ENCODE data around the gene EEF2K.
"Not testable (repeated sequence)": the region's sequence is repeated elsewhere in the genome, so short reads cannot be mapped to it uniquely, and the experiment has no call there.

The EEF2K gene

DNA sequence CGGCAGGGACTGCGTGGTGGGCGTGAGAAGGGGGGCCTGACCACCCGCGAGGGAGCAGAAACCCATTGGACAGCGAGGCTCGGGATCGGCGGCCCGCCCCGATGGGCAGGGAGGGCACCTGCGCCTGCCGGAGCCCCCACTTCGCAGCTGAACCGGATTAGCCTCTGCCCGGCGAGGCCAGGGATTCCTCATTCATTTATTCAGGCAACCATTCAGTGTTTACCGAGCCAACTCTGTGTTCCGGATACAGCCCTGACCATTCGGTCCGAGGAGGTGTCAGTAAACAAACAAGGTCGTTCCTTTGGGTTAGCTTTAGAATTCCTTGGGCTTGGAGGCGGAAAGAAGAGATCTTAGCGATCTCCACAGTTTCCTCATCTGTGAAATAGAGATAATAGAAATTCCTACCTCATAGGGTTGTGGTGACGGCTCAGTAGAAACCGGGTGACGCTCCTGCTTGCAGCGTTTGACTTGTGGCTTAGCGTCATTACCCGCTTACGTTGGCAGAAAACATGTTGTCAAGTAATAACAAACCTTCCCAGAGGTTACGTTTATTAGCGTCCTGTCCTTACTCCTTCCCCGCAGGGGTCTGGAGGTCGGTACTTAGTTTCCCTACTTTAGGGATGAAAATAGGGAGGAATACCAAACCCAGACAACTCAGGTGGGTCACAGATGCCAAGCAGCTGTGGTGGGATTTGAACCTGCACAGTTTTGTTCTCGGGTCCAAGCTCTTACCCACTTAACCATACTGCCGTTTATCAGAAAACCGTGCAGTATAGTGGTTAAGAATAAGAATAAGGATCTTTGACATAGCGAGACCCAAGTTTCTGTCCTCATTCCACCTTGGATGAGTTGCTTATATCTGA lies 92.0 kb downstream of the EEF2K start:
- peak; percentile 78 to 93 for DNase-seq

DNA sequence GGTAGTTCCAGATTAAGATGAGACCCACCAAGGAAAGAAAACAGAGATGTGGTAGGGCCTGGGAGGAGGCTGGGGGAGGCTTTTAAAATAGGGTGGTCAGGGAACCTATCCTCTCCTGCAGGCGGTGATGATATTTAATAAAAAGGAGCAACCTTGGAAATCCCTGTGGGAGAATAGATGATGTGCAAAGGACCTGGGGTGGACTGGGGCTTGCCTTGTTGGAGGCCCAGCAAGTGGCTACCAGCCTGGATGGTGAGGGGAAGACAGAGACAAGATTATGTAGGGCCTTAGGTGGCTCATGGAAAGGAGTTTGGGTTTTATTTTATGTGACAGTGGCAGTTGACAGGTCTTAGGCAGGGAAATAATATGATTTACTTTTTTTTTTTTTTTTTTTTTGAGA lies 93.0 kb downstream of the EEF2K start:
- DNase-seq, result no peak

DNA sequence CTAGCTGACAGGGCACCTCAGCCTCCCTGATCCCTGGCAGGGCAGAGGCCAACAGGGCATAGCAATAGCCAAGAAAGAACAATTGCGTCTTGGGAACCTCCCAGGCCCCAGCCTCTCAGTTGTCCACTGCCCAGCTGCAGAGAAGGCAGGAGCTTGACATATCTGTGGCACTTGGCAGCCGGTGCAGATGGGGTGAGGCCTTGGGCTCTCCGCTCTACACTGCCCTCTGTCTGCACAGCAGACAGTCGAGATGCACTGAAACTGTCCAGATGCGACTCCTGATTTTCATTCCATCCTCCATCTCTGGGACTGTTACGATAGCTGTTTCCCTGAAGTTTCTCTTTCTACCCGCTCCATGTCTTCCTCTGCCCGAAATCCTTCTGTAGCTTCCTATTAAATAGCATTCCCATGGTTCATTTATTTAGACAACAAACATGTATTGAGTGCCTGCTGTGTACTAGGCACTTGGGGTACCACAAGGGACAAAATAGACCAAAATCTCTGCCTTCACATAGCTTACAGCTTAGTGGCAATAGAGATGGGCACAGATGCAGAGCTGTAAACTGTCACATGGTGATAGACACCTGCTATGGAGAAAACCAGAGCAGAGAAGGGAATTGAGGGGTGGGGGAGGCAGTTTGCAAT lies 94.5 kb downstream of the EEF2K start:
- DNase-seq, result peak in 1 of 2 experiments; percentile 29

DNA sequence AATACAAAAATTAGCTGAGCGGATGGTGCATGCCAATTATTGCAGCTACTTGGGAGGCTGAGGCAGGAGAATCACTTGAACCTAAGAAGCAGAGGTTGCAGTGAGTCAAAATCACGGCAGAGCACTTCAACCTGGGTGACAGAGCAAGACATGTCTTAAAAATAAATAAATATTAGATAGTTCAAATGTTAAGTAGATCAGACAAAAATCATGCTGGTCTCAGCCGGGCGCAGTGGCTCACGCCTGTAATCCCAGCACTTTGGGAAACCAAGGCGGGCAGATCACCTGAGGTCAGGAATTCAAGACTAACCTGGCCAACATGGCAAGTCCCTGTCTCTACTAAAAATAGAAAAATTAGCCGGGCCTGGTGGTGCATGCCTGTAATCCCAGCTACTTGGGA lies 95.3 kb downstream of the EEF2K start:
- not testable (repeated sequence) for DNase-seq

DNA sequence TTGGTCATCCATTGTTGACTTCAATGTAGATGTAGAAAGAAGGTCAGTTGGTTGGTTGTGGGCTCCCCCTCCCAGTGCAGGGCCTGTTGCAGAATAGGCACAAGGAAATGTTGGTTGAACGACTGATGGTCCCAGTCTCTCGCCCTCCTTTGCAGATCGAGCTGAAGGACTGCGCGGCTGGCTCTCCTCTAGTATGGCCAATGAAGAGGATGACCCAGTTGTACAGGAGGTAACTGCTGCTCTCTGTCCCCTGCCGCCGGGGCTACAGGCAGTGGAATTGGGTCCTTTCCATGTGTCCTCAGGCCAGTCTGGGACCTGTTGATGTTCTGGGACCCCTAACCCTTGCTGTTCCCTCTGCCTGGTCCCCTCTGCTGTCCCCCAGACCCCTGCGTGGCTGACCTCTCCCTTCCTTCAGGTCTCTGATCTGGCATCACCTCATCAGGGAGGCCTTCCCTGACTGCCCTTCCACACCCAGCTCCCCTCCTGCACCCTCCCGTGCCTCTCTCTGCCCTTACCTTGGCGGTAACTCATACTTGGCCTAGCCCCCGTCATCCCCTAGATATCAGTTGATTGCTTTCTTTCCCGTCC lies 96.8 kb downstream of the EEF2K start:
- DNase-seq, result no peak

DNA sequence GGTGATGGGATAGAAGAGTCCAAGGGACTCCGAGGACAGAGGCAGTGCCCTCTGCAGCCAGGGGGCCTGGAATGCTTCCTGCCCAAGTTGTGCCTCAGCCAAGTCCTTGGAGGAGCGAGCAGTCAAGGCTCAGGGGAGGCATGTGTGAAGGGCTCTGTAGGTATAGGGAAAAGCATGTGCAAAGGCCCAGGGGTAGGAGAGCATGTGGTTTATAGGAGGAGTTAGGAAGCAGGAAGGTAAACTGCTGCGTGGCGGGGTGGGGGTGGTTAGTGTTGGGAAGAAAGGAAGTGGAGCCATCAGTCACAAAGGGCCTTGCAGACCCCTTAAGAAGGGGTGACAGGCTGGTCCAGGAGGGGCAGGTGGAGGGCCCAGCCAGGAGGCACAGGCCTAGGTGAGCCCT lies 98.3 kb downstream of the EEF2K start:
- no peak for DNase-seq

DNA sequence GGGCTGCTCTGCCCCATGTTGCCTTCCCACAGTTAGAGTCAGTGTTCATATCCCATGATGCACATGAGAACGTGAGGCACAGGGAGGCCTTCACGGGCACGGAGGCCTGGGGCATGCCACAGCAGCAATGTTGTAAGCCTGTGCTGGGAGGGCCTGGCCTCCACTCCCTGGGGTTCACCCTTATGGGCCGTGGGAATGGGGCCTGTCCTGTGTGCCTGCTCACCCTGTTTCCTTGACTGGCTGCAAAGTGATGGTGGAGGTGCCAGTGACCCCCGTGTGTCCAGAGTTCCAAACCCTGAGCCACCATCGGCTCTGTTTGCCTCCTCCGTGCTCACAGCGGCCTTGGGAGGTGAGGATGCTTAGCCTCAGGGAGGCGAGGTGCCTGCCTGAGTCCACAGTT lies 100.7 kb downstream of the EEF2K start:
- no peak for DNase-seq

DNA sequence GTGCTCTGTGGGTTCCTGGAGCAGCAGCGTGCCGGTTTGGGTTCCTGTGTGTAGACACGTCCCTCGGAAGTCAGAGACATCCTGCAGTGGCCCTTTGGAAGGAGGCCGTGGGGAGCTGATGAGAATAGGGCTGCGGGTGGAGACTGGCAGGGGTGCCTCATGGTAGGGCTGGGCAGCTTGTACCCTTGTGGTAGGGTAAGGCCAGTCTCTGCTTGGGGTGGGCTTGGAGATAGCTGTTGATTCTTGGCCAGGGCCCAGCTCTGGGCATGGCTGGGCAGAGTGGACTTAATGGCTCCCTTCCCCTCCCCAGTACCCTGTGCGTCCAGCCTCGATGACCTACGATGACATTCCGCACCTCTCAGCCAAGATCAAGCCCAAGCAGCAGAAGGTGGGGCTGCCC lies 101.8 kb downstream of the EEF2K start:
- no peak for DNase-seq

DNA sequence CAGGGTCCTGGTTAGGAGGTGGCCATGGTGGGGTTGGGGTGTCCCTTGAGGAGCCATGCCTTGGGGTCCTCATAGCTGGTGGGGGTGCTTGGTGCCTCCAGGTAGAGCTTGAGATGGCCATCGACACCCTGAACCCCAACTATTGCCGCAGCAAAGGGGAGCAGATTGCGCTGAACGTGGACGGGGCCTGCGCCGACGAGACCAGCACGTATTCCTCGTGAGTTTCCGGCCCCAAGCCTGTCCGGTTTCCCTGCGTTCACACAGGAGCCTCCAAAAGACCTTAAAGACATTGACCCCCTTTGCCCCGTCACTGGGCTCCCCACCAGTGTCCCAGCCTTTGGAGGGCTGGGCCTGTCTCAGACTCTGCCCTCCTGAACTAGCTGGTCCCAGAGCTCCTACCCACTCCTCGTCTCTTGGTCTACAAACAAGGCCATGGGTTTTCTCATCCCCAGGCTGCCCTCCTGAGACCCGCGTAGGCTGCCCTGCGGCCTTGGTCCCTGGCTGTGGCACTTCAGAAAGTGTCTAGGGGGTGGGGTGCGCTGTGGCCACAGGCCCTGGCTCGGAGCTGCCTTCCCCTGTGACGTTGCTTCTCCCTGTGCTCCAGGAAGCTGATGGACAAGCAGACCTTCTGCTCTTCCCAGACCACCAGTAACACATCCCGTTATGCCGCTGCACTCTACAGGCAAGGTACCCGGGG lies 102.9 kb downstream of the EEF2K start:
- no peak for DNase-seq

DNA sequence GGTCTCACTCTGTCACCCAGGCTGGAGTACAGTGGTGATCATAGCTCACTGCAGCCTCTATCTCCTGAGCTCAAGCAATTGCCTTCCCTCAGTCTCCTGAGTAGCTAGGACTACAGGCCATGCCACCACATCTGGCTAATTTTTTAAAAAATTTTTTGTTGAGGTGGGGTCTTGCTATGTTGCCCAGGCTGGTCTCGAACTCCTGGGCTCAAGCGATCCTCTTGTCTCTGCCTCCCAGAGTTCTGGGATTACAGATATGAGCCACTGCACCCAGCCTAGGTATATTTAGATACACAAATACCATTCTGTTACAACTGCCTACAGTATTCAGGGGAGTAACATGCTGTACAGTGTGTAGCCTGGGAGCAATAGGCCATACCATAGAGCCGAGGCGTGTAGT lies 105.4 kb downstream of the EEF2K start:
- no peak for DNase-seq

DNA sequence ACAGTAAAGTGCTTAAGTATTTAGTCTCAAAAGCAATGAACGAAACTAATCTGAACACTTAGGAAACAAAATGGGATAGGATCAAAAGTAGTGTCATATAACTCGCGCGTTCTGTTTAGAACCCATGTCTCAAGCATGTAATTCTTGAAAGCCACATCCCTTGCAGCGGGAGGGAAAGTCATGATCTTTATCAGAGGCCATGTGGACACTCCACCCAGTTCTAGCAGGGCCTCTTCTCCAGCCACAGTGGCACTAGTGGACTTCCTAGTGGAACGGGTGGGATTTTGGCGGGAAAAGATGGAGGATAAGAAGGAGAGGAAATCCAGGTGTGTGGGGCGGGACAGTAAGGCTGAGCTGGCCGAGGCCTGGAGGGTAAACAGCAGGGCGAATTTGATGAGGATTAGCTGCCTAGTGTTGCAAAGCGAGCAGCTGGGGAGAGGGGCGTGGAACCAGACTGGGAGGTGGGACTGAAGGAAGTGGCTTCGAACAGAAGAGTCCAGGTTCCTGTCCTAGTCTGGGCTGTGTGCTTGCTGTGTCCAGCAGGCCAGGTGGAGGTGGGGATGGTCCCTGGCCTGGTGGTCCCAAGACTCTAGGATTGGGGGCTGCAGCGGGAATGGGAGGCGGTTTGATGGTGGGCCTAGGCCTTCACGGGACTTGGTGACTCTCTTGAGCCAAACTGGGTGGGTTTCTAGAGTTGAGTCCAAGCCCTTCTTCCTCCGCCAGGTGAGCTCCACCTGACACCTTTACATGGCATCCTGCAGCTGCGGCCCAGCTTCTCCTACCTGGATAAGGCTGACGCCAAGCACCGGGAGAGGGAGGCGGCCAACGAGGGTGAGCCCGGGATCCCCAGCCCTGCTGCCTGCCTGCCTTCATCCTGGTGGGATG lies 107.1 kb downstream of the EEF2K start:
- DNase-seq, result no peak

DNA sequence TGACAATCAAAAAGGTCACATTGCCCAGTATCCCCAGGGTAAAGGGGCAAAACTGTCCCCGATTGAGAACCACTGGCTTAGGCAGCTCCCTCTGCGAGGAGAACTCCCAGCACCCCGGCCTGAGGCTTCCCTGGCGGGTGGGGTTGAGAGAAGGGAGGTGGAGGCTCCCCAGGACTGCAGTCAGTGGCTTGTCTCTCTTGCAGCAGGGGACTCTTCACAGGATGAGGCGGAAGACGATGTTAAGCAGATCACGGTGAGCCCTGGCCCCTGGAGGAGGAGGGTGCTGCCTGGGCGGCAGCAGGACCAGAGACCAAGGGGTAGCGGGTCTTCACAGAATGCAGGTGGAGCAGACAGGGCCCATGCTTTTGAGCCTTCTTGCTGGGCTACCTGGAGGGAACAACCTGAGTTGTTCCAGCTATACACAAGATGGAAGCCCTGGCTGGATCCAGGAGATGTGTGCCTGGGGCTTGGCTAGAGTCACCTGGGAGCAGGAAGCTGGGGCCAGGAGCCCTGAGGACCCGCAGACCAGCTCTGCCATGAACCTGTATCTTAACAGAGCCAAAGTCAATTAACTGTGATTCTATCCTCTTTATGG lies 107.9 kb downstream of the EEF2K start:
- no peak for DNase-seq

DNA sequence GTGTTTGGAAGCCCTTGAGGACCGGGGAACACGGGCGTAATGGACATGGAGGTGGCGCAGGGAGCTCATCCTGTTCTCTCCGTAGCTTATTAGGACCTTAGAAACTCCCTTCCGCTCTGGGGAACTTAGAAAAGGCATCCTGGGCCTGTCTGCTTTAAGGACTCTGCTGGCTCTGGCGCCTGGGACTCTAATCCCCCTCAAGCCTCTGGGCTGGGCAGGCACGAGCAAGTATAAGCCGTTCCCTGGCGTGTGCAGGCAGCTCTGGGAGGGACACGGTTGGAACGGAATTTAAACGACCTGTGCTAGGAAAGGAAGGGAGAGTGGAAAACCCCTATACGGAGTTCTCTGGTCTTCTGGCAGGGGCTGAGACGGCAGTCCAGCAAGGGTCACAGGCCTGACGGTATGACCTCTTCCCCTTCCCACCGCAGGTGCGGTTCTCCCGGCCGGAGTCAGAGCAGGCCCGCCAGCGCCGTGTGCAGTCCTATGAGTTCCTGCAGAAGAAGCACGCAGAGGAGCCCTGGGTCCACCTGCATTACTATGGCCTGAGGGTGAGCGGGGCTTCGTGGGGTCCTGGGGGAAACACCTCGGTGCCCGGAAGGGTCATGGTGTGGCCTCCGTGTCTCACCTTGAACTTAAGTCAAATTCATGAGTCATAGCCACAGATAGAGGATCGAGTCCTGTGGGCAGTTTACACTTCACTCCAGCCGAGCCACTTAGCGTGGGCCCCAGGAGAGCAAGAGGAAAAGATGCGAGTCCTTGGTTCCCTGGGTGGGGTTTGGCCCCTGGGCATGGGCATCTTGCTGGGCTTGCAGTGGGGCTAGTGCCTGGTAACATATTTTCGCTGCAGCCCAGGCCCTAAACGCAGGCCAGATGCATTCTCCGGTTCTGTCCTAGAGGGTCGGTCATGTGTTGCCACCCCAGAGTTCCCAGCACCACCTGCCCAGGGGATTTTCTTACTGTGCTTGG lies 108.9 kb downstream of the EEF2K start:
- DNase-seq, result no peak

DNA sequence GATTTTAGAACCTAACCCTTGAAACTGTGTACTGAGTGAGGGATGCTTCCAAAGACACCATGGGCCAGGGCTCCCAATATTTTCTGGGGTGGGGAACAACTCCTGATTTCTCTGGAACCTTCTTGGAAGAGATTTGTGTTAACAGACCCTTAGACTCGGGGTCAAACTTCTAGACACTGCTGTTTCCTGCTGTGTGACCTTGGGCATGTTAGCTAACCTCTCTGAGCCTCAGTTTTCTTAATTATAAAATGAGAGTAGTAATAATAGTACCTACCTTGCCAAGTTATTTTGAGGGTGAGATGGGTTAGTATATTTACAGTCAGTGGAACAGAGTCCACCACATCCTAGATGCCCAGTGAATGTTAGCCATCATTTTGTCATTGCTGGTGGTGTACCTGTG lies 109.9 kb downstream of the EEF2K start:
- no peak for DNase-seq

DNA sequence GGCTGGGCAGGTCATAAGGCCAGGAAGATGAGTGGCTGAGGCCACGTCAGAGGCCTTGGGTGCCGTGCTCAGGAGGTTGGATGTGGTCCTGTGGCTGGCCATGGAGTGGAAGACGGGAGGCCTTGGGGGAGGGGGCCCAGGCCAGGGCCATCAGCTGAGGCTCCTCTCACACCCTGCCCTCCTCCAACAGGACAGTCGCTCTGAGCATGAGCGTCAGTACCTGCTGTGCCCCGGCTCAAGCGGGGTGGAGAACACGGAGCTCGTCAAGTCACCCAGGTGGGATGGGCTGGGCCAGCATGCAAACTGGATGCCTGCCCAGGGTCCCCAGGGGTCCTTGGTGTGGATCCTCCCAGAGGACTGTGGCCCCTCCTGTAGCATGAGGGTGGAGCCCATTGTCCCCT lies 110.3 kb downstream of the EEF2K start:
- no peak for DNase-seq

DNA sequence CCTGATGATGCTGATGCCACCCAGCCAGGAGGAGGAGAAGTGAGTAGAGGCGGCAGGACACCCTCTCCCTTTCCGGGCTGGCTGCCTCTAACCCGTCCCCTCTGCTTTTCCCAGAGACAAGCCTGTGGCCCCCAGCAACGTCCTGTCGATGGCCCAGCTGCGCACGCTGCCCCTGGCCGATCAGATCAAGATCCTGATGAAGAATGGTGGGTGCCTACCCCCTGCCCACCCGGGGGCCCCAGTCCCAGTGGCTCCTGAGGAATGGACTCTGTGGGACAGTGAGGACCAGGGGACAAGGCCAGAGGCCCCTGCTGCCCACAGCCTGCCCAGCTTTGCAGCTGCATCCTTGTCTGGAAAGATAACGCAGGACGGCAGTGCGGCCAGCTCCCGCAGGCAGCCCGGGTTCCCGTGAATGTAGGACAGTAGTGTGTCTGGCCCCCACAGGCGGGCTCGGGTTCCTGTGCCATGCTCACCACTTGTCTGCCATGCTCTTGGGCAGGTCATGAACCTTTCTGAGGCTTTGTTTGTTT lies 111.0 kb downstream of the EEF2K start:
- DNase-seq, result no peak

DNA sequence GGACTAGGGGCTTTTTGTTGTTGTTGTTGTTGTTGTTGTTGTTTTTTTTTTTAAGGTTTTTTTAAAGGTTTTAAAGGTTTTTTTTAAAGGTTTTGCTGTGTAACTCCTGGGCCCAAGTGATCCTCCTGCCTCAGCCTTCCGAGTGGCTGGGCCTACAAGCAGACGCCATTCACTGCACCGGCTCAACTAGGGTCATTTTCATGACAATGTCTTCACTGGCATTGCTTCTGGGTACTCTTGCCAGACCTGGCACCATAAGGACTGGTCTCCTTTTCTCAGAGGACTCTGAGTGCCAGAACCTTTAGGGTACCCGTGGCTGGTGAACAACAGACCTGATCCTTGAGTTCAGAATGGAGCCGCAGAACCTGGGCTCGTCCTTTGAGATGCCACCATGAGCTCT lies 111.5 kb downstream of the EEF2K start:
- no peak for DNase-seq

DNA sequence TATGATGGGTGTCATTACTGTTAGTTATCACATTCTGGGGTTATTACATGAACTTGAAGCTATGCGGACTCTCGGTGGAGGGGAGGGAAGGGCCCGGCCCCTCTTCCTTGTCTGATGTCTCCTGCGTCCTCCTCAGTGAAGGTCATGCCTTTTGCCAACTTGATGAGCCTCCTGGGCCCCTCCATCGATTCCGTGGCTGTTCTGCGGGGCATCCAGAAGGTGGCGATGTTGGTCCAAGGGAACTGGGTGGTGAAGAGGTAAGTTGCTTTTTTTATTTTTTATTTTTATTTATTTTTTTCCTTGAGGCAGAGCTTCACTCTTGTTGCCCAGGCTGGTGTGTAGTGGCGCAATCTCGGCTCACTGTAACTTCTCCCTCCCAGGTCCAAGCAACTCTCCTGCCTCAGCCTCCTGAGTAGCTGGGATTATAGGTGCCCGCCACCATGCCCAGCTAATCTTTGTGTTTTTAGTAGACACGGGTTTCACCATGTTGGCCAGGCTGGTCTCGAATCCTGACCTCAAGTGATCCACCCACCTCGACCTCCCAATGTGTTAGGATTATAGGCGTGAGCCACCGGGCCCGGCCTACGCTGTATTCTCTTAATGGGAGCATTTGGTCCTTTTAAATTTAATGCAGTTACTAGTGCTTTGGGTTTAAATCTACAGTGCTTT lies 112.7 kb downstream of the EEF2K start:
- DNase-seq, result peak in 1 of 2 experiments; percentile 33

DNA sequence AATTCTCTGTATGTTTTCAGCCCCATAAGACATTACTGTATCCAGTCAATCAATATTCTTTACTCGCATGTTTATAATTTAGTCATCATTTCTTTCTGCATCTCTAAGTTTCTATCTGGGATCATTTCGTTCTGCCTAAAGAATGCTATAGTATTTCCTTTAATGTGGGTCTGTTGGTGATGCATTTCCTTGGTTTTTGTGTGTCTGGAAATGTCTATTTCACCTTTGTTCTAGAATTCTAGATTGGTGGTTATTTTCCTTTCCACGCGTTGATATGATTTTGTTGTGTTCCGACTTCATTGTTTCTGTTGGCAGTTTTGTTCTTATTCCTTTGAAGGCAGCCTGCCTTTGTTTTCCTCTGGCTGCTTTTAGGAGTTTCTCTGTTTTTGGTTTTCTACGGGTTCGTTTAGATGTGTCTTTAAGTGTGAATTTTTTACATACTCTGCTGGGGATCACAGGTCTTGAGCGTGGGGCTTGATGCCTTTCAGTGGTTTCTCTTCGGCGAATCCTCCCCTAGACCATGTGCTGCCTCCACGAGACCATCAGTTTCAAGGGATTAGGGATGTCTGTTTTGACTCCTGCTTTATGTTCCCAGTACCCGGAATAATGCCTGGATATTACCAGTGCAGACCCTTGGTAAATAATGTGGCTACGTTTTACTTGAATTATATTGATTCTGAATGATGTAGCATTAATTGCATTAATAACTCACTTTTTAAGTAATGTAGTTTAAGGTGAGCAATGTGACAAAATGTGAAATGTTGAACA lies 114.7 kb downstream of the EEF2K start:
- no peak for DNase-seq
